Adrenal gland (tissue), 12 donors: Measurements from ENCODE around the gene C11orf86. TPM values are rescaled to one million over a fixed set of nuclear protein-coding genes. Genes with fewer than 3 reads are reported as not detected.

Experiments used
- DNase-seq, 7 donors: peaks; one replicate each; pipeline ENCODE4 v3.0.0-alpha.2; 2019 to 2020
- H3K27ac ChIP-seq, 5 donors: fragments of 200-600 bp; sonication (generic) in 4 of 5; 1 replicate in 3 of 5; 2 replicates in 2 of 5; pipeline versions ENCODE4 v1.5.1 to v1.8.0; 2016 to 2020; ENCODE audit warnings: mild to moderate bottlenecking in 1 of 5
- H3K27me3 ChIP-seq: fragments of 200-600 bp; 2 replicates; pipeline ENCODE4 v1.8.0; 2021
- H3K36me3 ChIP-seq, 2 donors: fragments of 200-600 bp; replicated peaks in 1 of 2; 1 replicate in 1 of 2; 2 replicates in 1 of 2; pipeline versions ENCODE4 v1.5.1 to v1.8.0; 2018 to 2022
- H3K4me1 ChIP-seq, 2 donors: fragments of 200-600 bp; replicated peaks in 1 of 2; 1 replicate in 1 of 2; 2 replicates in 1 of 2; pipeline versions ENCODE4 v1.5.1 to v1.8.0; 2018 to 2021
- H3K4me3 ChIP-seq, 4 donors: fragments of 200-600 bp; sonication (generic) in 3 of 4; one replicate each; pipeline ENCODE4 v1.5.1; 2016 to 2018
- H3K9me3 ChIP-seq, 3 donors: fragments of 200-600 bp; sonication (generic) in 1 of 3; replicated peaks in 1 of 3; 1 replicate in 2 of 3; 2 replicates in 1 of 3; pipeline versions ENCODE4 v1.5.1 to v1.8.0; 2016 to 2021
- POLR2A ChIP-seq, 2 donors: fragments of 450-650 bp; IDR thresholded peaks; one replicate each; pipeline ENCODE4 v1.6.1; 2017; ENCODE audit warnings: antibody characterized with exemption in 2 of 2, mild to moderate bottlenecking in 2 of 2, moderate library complexity in 1 of 2
- WGBS, 4 donors: extraction: QIAGEN DNeasy Blood & Tissue Kit in 2 of 4; methylation state at CpG; one replicate each; pipeline versions ENCODE4 v1.1.5 to v1.1.7; 2013 to 2017; 5-methylcytosine and 5-hydroxymethylcytosine counted together
- intact Hi-C, 2 donors: fragments of 100-400 bp; cut with DNase I; formaldehyde crosslinking; loops; one replicate each; pipeline versions ENCODE4 v1.14.1 to v1.15.0; 2022 to 2023
- polyA plus RNA-seq, 3 donors: library from polyadenylated mRNA; stranded (reverse); fragments of 200-250 nt in 2 of 3; fragments of 350-450 nt in 1 of 3; fragmentation: Illumina TruSeq in 1 of 3; extraction: RNeasy Lipid Tissue Mini Kit (QIAGEN cat#74804) in 1 of 3; gene quantifications; one replicate each; pipeline ENCODE4 v1.2.3, GENCODE V29; 2013 to 2014
- total RNA-seq, 9 donors: library from RNA; depleted of rRNA in 4 of 9; stranded (reverse); fragments of >200 nt in 4 of 9; fragments of 120-200 nt in 1 of 9; fragmentation: NEBNext Ultra II Directional in 1 of 9; extraction: Animal tissue kit (Norgen Biotek cat#: 25700) in 1 of 9; gene quantifications; one replicate each; pipeline versions ENCODE4 v1.1.0 to v1.2.4, GENCODE V29; 2013 to 2023
- TF ChIP-seq, protein P1 (sequence below), 6 experiments: fragments of 450-650 bp in 4 of 6; fragments of 200-600 bp in 2 of 6; sonication (generic) in 1 of 6; IDR thresholded peaks; 1 replicate in 5 of 6; 2 replicates in 1 of 6; pipeline versions ENCODE4 v1.5.1 to v1.8.0; 2016 to 2021; ENCODE audit warnings: antibody characterized with exemption in 6 of 6, mild to moderate bottlenecking in 2 of 6, moderate library complexity in 1 of 6
- donor health status: healthy with polysubstance abuse.
- donor health status: Bipolar disorder and iron deficiency.
- donor health status: DM: yes; HTN: yes; CAD: no.
- donor health status: DM: no; HTN: no; CAD: no.
- donor health status: DM: no; HTN: no; CAD: no.
- donor health status: DM: yes; HTN: yes; CAD: no.

The C11orf86 gene
- total and polyA plus RNA-seq, 12 donors: 0.25 to 29.9 (median 1.00) TPM; not detected in 1

DNA sequence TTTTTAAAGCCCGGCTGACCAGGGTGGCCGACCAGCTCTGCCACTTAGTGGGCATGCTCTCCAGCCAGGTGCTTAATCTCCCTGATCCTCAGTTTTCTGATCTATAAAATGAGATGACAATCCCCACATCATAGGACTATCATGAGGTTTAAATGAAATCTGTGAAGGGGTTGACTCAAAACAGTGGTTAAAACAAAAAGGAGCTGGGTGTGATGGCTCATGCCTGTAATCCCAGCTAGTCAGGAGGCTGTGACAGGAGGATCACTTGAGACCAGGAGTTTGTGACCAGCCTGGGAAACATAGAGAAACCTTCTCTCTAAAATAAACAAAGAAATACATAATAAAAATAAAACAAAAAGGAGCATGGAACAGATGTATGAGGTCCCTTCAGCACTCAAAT, 3.6 kb upstream of the C11orf86 start:
- no peak for TF ChIP-seq POLR2A (IDR thresholded peaks at IDR 0.05)
- TF ChIP-seq, protein P1, sequence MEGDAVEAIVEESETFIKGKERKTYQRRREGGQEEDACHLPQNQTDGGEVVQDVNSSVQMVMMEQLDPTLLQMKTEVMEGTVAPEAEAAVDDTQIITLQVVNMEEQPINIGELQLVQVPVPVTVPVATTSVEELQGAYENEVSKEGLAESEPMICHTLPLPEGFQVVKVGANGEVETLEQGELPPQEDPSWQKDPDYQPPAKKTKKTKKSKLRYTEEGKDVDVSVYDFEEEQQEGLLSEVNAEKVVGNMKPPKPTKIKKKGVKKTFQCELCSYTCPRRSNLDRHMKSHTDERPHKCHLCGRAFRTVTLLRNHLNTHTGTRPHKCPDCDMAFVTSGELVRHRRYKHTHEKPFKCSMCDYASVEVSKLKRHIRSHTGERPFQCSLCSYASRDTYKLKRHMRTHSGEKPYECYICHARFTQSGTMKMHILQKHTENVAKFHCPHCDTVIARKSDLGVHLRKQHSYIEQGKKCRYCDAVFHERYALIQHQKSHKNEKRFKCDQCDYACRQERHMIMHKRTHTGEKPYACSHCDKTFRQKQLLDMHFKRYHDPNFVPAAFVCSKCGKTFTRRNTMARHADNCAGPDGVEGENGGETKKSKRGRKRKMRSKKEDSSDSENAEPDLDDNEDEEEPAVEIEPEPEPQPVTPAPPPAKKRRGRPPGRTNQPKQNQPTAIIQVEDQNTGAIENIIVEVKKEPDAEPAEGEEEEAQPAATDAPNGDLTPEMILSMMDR (IDR thresholded peaks at IDR 0.05): no peak
- 49 to 100% (median 69%) methylated on average over 1 to 2 of the region's 2 CpGs for WGBS, 4 donors
- Histone ChIP-seq H3K27me3 (no peaks in the 10 kb centered on the region), H3K4me1 (peaks cover 9 to 31% of the 10 kb centered on the region in 2 donors), H3K9me3 (no peaks in the 10 kb centered on the region), H3K27ac (peak overlapping the region; percentile 79 to 98 (median 95)), H3K4me3 (no peak overlapping the region), H3K36me3 (no peaks in the 10 kb centered on the region)
- intact Hi-C loops: loop anchor here in 1 of 2 donors (10.0 kb wide), 1 partner anchor 277 kb away; no protein-coding TSS in a partner anchor
- DNase-seq: no peak

GRCh38 chr11:66973956-66974580, 1.0 kb upstream of the C11orf86 start:
- Histone ChIP-seq H3K9me3 (no peaks in the 10 kb centered on the region), H3K27me3 (no peaks in the 10 kb centered on the region), H3K36me3 (no peaks in the 10 kb centered on the region), H3K4me1 (peaks cover 9 to 31% of the 10 kb centered on the region in 2 donors), H3K4me3 (no peak overlapping the region), H3K27ac (peak overlapping the region in 3 of 5 donors; percentile 19 to 73 (median 38))
- WGBS, 4 donors: 47 to 59% (median 49%) methylated on average over 8 of the region's 8 CpGs
- intact Hi-C loops: loop anchor here in 1 of 2 donors (10.0 kb wide), 1 partner anchor 279 kb away; no protein-coding TSS in a partner anchor
- TF ChIP-seq POLR2A (IDR thresholded peaks at IDR 0.05): no peak
- TF ChIP-seq, protein P1 (IDR thresholded peaks at IDR 0.05): no peak
- DNase-seq: peak in 2 of 7 donors; percentile 56 to 68

DNA sequence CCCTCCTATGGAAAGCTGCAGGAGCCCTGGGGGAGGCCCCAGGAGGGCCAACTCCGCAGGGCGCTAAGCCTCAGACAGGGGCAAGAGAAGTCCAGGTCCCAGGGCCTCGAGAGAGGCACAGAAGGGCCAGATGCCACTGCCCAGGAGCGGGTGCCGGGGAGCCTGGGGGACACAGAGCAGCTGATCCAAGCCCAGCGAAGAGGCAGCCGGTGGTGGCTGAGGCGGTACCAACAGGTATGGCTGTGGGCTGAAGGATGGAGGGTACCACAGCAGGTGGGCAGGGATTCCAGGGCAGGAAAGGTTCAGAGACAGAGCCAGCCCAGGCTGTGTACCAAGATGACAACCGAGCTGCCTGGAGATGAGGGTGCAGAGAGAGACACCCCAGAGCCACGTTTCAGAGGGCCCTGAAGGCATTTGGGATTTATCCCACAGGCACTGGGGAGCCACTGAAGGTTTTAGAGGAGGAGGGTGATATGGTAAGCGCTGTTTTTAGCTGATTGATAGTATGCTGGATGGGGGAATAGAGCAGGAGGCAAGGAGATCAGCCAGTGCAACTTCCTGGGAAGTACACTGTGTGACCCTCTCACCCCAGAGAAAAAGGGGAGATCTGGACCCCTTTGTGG, 412 bp downstream of the C11orf86 start:
- WGBS, 4 donors: 76 to 85% (median 79%) methylated on average over 5 to 11 of the region's 11 CpGs
- intact Hi-C loops: loop anchor here in 1 of 2 donors (10.0 kb wide), 1 partner anchor 281 kb away; no protein-coding TSS in a partner anchor
- no peaks in the 10 kb centered on the region for H3K27me3 ChIP-seq
- TF ChIP-seq, protein P1 (IDR thresholded peaks at IDR 0.05): no peak
- no peak for TF ChIP-seq POLR2A (IDR thresholded peaks at IDR 0.05)
- H3K4me3 ChIP-seq: no peak overlapping the region
- no peak for DNase-seq
- peak overlapping the region in 1 of 5 donors; percentile 26 for H3K27ac ChIP-seq
- H3K9me3 ChIP-seq: peaks cover 0 to 7% (median 0%) of the 10 kb centered on the region in 3 donors
- peaks cover 8 to 21% of the 10 kb centered on the region in 2 donors for H3K4me1 ChIP-seq
- no peaks in the 10 kb centered on the region for H3K36me3 ChIP-seq

- Histone ChIP-seq H3K27me3 (no peaks in the 10 kb centered on the region), H3K27ac (no peak overlapping the region), H3K4me3 (no peak overlapping the region), H3K4me1 (peaks cover 5 to 15% of the 10 kb centered on the region in 2 donors), H3K9me3 (peaks cover 0 to 7% (median 0%) of the 10 kb centered on the region in 3 donors), H3K36me3 (no peaks in the 10 kb centered on the region)
- 62 to 74% (median 65%) methylated on average over 9 of the region's 9 CpGs for WGBS, 4 donors
- intact Hi-C loops: loop anchor here in 1 of 2 donors (10.0 kb wide), 1 partner anchor 281 kb away; no protein-coding TSS in a partner anchor
- TF ChIP-seq, protein P1 (IDR thresholded peaks at IDR 0.05): peak; percentile 21 to 59 (median 54)
- no peak for TF ChIP-seq POLR2A (IDR thresholded peaks at IDR 0.05)
- DNase-seq: no peak
These were observed 944 bp downstream of the C11orf86 start for GRCh38 chr11:66976028-66976467.
